Measurements from ENCODE around the gene SARNP. TPM values are rescaled to one million over a fixed set of nuclear protein-coding genes. Genes with fewer than 3 reads are reported as not detected.

The SARNP gene
- total and polyA plus RNA-seq, 2 donors (not counting 1 experiment from before 2014, with no cell fraction given) = 88.5 to 183 TPM

DNA sequence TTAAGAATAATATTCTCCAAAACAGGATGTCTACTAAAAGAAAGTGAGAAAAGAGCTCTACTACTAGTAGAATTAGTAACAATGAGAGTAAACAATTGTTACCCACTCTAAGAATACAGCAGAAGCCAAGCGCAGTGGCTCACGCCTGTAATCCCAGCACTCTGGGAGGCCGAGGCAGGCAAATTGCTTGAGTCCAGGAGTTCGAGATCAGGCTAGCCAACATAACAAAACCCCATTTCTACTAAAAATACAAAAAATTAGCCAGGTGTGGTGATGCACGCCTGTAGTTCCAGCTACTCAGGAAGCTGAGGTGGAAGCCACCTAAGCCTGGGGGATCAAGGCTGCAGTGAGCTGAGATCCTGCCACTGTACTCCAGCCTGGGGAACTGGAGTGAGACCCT lies 7.2 kb upstream of the SARNP start:
- Histone ChIP-seq H3K79me2 (ENCODE audit: control insufficient read depth, insufficient read depth, low read length) (peaks cover 32% of the 10 kb centered on the region), H3K4me3 (replicated peaks in 1 of 4; ENCODE audit: control extremely low read depth in 1 of 4, insufficient read depth in 1 of 4, low read depth in 3 of 4, low read length in 4 of 4) (no peak overlapping the region), H2AFZ (ENCODE audit: low read length) (no peak overlapping the region), H4K20me1 (ENCODE audit: control insufficient read depth, extremely low read depth, insufficient read depth, low read length) (no peaks in the 10 kb centered on the region), H3K9ac (ENCODE audit: insufficient read depth, low read length) (no peak overlapping the region), H3K4me2 (ENCODE audit: extremely low read depth, insufficient read depth, low read length) (no peak overlapping the region), H3K36me3 (ENCODE audit: control insufficient read depth, insufficient read depth, low read length) (peaks cover 18% of the 10 kb centered on the region), H3K27ac (ENCODE audit: insufficient read depth, low read length) (no peak overlapping the region), H3K27me3 (ENCODE audit: control insufficient read depth, insufficient read depth, low read length) (no peaks in the 10 kb centered on the region), H3K9me3 (ENCODE audit: control insufficient read depth, insufficient read depth, low read depth, low read length) (no peaks in the 10 kb centered on the region), H3K4me1 (ENCODE audit: control insufficient read depth, extremely low read depth, insufficient read depth, low read length) (peaks cover 5% of the 10 kb centered on the region)
- TF ChIP-seq, protein P1, sequence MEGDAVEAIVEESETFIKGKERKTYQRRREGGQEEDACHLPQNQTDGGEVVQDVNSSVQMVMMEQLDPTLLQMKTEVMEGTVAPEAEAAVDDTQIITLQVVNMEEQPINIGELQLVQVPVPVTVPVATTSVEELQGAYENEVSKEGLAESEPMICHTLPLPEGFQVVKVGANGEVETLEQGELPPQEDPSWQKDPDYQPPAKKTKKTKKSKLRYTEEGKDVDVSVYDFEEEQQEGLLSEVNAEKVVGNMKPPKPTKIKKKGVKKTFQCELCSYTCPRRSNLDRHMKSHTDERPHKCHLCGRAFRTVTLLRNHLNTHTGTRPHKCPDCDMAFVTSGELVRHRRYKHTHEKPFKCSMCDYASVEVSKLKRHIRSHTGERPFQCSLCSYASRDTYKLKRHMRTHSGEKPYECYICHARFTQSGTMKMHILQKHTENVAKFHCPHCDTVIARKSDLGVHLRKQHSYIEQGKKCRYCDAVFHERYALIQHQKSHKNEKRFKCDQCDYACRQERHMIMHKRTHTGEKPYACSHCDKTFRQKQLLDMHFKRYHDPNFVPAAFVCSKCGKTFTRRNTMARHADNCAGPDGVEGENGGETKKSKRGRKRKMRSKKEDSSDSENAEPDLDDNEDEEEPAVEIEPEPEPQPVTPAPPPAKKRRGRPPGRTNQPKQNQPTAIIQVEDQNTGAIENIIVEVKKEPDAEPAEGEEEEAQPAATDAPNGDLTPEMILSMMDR (conservative IDR thresholded peaks at IDR 0.05 in 1 of 2, IDR thresholded peaks at IDR 0.05 in 1 of 2; ENCODE audit: low read depth in 1 of 2, low read length in 2 of 2) = no peak
- TF ChIP-seq EZH2 (IDR thresholded peaks at IDR 0.05; ENCODE audit: low read length, missing control alignments) = no peak
- DNase-seq (ENCODE audit: low read depth in 2 of 2) = no peak

DNA sequence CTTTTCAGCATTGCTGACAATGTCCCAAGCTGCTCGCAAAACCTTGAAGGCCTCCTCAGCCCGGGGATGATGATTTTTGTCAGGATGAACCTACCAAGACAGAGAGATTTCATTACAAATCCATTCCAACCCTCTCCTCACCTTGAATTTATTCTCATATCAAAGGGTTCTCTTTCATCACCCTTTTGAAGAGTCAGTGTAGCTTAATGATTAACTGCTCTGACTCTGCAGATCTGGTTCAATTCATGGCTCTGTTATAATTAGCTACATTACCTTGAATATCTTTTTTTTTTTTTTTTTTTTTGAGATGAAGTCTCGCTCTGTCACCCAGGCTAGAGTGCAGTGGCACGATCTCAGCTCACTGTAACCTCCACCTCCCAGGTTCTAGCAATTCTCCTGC lies 5.9 kb upstream of the SARNP start:
- H3K27ac ChIP-seq (ENCODE audit: insufficient read depth, low read length) = no peak overlapping the region
- H3K4me3 ChIP-seq (replicated peaks in 1 of 4; ENCODE audit: control extremely low read depth in 1 of 4, insufficient read depth in 1 of 4, low read depth in 3 of 4, low read length in 4 of 4) = no peak overlapping the region
- peaks cover 37% of the 10 kb centered on the region for H3K79me2 ChIP-seq (ENCODE audit: control insufficient read depth, insufficient read depth, low read length)
- TF ChIP-seq, protein P1 (conservative IDR thresholded peaks at IDR 0.05 in 1 of 2, IDR thresholded peaks at IDR 0.05 in 1 of 2; ENCODE audit: low read depth in 1 of 2, low read length in 2 of 2) = no peak
- TF ChIP-seq EZH2 (IDR thresholded peaks at IDR 0.05; ENCODE audit: low read length, missing control alignments) = no peak
- H3K4me1 ChIP-seq (ENCODE audit: control insufficient read depth, extremely low read depth, insufficient read depth, low read length) = peaks cover 7% of the 10 kb centered on the region
- no peaks in the 10 kb centered on the region for H3K9me3 ChIP-seq (ENCODE audit: control insufficient read depth, insufficient read depth, low read depth, low read length)
- H3K36me3 ChIP-seq (ENCODE audit: control insufficient read depth, insufficient read depth, low read length) = peaks cover 22% of the 10 kb centered on the region
- no peak overlapping the region for H2AFZ ChIP-seq (ENCODE audit: low read length)
- no peaks in the 10 kb centered on the region for H3K27me3 ChIP-seq (ENCODE audit: control insufficient read depth, insufficient read depth, low read length)
- no peak for DNase-seq (ENCODE audit: low read depth in 2 of 2)
- H3K4me2 ChIP-seq (ENCODE audit: extremely low read depth, insufficient read depth, low read length) = no peak overlapping the region
- no peak overlapping the region for H3K9ac ChIP-seq (ENCODE audit: insufficient read depth, low read length)
- no peaks in the 10 kb centered on the region for H4K20me1 ChIP-seq (ENCODE audit: control insufficient read depth, extremely low read depth, insufficient read depth, low read length)

DNA sequence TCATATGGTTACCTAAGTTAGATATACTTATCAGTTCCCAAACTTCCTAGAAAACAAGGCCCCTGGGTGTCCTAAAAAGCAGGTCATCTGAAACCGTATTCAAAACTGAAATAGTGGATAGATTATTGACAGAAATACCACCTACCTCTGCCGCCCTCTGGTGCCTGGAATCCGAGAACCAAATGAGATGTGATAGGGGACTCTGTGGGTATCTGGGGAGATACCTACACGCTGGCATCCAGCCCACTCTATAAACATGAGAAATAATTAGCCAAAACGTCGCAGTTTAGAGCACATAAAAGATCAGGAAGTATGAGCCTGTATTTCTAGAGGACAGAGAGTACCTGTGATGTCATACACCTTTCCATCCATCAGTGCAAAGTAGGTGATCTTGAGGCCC lies 4.7 kb upstream of the SARNP start:
- no peak for TF ChIP-seq EZH2 (IDR thresholded peaks at IDR 0.05; ENCODE audit: low read length, missing control alignments)
- TF ChIP-seq, protein P1 (conservative IDR thresholded peaks at IDR 0.05 in 1 of 2, IDR thresholded peaks at IDR 0.05 in 1 of 2; ENCODE audit: low read depth in 1 of 2, low read length in 2 of 2) = peak; percentile 21 to 31
- DNase-seq (ENCODE audit: low read depth in 2 of 2) = no peak
- Histone ChIP-seq H3K36me3 (ENCODE audit: control insufficient read depth, insufficient read depth, low read length) (peaks cover 16% of the 10 kb centered on the region), H3K79me2 (ENCODE audit: control insufficient read depth, insufficient read depth, low read length) (peaks cover 31% of the 10 kb centered on the region), H4K20me1 (ENCODE audit: control insufficient read depth, extremely low read depth, insufficient read depth, low read length) (no peaks in the 10 kb centered on the region), H3K4me3 (replicated peaks in 1 of 4; ENCODE audit: control extremely low read depth in 1 of 4, insufficient read depth in 1 of 4, low read depth in 3 of 4, low read length in 4 of 4) (no peak overlapping the region), H3K4me1 (ENCODE audit: control insufficient read depth, extremely low read depth, insufficient read depth, low read length) (peaks cover 3% of the 10 kb centered on the region), H3K4me2 (ENCODE audit: extremely low read depth, insufficient read depth, low read length) (no peak overlapping the region), H3K27ac (ENCODE audit: insufficient read depth, low read length) (no peak overlapping the region), H2AFZ (ENCODE audit: low read length) (no peak overlapping the region), H3K27me3 (ENCODE audit: control insufficient read depth, insufficient read depth, low read length) (no peaks in the 10 kb centered on the region), H3K9me3 (ENCODE audit: control insufficient read depth, insufficient read depth, low read depth, low read length) (no peaks in the 10 kb centered on the region), H3K9ac (ENCODE audit: insufficient read depth, low read length) (no peak overlapping the region)
